HepG2 (cell line): ENCODE data around the gene NSD1.

Source experiments
- PHF8 ChIP-seq: sonication (generic); formaldehyde crosslinking; IDR thresholded peaks from 2 replicates; pipeline ENCODE4 v1.5.0; 2020; ENCODE audit warnings: missing genetic modification reagents
- TARDBP ChIP-seq: sonication (generic); formaldehyde crosslinking; IDR thresholded peaks from 2 replicates; pipeline ENCODE4 v1.8.0; 2022; ENCODE audit warnings: mild to moderate bottlenecking, missing genetic modification reagents
- WIZ ChIP-seq: sonication (generic); formaldehyde crosslinking; IDR thresholded peaks from 2 replicates; pipeline ENCODE4 v1.5.1; 2020; ENCODE audit warnings: mild to moderate bottlenecking, missing genetic modification reagents
- TF ChIP-seq, protein P1 (sequence below): sonication (generic); formaldehyde crosslinking; IDR thresholded peaks from 2 replicates; pipeline ENCODE4 v1.5.0; 2020; ENCODE audit warnings: mild to moderate bottlenecking, missing genetic modification reagents, moderate library complexity
- TF ChIP-seq, protein P2 (sequence below): sonication (generic); formaldehyde crosslinking; IDR thresholded peaks from 2 replicates; pipeline ENCODE4 v1.4.0; 2020; ENCODE audit warnings: low read depth, missing genetic modification reagents

DNA sequence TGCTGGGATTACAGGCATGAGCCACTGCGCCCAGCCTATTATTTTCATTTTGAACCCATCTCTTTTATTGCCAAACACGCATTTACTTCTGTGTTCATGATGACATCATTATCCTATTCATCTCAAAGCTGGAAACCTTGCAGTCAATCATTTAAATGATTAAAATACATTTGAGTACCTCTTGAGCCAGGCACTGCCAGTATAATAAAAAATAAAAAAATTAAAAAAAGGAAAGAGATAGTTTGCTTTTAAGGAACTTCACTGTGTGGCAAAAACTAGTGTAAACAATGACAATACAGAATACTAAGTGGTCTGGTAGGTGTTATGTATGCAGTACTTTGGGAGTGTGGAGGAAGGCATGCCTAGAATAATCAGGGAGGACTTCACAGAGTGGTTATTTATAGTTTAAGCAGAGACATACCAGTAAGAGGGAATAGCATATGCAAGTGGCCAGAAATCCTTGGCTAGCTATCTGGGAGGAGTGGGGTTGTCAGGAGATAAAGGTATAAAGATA is 8.6 kb downstream of the NSD1 start:
- TF ChIP-seq, protein P1, sequence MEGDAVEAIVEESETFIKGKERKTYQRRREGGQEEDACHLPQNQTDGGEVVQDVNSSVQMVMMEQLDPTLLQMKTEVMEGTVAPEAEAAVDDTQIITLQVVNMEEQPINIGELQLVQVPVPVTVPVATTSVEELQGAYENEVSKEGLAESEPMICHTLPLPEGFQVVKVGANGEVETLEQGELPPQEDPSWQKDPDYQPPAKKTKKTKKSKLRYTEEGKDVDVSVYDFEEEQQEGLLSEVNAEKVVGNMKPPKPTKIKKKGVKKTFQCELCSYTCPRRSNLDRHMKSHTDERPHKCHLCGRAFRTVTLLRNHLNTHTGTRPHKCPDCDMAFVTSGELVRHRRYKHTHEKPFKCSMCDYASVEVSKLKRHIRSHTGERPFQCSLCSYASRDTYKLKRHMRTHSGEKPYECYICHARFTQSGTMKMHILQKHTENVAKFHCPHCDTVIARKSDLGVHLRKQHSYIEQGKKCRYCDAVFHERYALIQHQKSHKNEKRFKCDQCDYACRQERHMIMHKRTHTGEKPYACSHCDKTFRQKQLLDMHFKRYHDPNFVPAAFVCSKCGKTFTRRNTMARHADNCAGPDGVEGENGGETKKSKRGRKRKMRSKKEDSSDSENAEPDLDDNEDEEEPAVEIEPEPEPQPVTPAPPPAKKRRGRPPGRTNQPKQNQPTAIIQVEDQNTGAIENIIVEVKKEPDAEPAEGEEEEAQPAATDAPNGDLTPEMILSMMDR (CRISPR knock-in tag): no peak
- TF ChIP-seq WIZ (CRISPR knock-in tag) (no peak), TARDBP (CRISPR knock-in tag) (no peak), PHF8 (CRISPR knock-in tag) (no peak)
- TF ChIP-seq, protein P2, sequence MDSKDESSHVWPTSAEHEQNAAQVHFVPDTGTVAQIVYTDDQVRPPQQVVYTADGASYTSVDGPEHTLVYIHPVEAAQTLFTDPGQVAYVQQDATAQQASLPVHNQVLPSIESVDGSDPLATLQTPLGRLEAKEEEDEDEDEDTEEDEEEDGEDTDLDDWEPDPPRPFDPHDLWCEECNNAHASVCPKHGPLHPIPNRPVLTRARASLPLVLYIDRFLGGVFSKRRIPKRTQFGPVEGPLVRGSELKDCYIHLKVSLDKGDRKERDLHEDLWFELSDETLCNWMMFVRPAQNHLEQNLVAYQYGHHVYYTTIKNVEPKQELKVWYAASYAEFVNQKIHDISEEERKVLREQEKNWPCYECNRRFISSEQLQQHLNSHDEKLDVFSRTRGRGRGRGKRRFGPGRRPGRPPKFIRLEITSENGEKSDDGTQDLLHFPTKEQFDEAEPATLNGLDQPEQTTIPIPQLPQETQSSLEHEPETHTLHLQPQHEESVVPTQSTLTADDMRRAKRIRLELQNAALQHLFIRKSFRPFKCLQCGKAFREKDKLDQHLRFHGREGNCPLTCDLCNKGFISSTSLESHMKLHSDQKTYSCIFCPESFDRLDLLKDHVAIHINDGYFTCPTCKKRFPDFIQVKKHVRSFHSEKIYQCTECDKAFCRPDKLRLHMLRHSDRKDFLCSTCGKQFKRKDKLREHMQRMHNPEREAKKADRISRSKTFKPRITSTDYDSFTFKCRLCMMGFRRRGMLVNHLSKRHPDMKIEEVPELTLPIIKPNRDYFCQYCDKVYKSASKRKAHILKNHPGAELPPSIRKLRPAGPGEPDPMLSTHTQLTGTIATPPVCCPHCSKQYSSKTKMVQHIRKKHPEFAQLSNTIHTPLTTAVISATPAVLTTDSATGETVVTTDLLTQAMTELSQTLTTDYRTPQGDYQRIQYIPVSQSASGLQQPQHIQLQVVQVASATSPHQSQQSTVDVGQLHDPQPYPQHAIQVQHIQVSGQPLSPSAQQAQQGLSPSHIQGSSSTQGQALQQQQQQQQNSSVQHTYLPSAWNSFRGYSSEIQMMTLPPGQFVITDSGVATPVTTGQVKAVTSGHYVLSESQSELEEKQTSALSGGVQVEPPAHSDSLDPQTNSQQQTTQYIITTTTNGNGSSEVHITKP: no peak
